ENCODE measurements around the gene KLRC4.

The KLRC4 gene

GRCh38 chr12:10361622-10362021, 47.9 kb downstream of the KLRC4 start:
- TF ChIP-seq REST (IDR thresholded peaks at IDR 0.05; ENCODE audit: insufficient read depth in 1 of 2, low read depth in 2 of 2, low read length in 2 of 2) (no peak), FOXP2 (optimal IDR thresholded peaks at IDR 0.05; ENCODE audit: borderline replicate concordance, extremely low read depth, extremely low read length, insufficient read depth) (no peak), POLR2AphosphoS5 (IDR thresholded peaks at IDR 0.05; ENCODE audit: low read depth, low read length) (no peak), SIN3A (IDR thresholded peaks at IDR 0.05; ENCODE audit: borderline replicate concordance, insufficient read depth, low read length) (no peak), TAF1 (IDR thresholded peaks at IDR 0.05; ENCODE audit: borderline replicate concordance, insufficient read depth, low read length) (no peak)

DNA sequence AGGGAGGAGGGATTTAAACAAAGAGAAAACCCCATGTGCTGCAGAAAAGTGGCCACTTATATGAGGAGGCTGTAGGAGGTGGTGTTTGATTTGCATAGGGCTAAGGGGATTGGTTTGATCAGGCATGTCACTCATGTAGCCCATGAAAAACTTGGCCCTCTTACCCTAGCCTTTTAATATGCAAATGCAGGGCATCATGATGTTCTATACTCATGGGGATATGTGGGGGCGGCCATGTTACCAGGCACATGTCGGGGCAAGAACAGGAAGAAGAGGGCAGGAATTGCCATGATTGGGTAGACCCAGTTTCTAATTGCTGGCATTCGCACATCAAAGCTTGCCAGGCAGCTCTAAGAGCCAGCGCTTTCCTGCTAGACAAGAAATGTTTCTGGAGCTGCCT, 48.5 kb downstream of the KLRC4 start:
- TF ChIP-seq FOXP2 (optimal IDR thresholded peaks at IDR 0.05; ENCODE audit: borderline replicate concordance, extremely low read depth, extremely low read length, insufficient read depth), result no peak
- TF ChIP-seq SIN3A (IDR thresholded peaks at IDR 0.05; ENCODE audit: borderline replicate concordance, insufficient read depth, low read length), result no peak
- TF ChIP-seq REST (IDR thresholded peaks at IDR 0.05; ENCODE audit: insufficient read depth in 1 of 2, low read depth in 2 of 2, low read length in 2 of 2), result no peak
- TF ChIP-seq TAF1 (IDR thresholded peaks at IDR 0.05; ENCODE audit: borderline replicate concordance, insufficient read depth, low read length), result no peak
- no peak for TF ChIP-seq POLR2AphosphoS5 (IDR thresholded peaks at IDR 0.05; ENCODE audit: low read depth, low read length)

DNA sequence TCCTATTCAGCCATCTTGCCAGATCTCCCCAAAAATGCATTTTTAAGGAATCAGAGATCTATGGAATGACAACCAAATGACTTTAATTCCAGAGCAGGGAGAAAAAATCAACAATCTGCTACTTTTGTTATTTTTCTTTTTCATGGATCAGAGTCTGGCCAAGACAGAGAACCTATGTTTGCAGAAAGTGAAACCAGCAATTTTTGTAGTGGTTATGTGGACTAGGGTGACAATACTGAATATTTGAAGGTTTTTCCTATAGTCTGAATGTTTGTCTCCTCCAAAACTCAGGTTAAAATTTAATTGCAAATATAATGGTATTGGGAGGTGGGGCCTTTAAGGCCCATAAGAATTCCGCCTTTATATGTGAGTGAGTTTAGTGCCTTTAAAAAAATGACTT, 50.6 kb downstream of the KLRC4 start:
- TF ChIP-seq TAF1 (IDR thresholded peaks at IDR 0.05; ENCODE audit: borderline replicate concordance, insufficient read depth, low read length) (no peak), SIN3A (IDR thresholded peaks at IDR 0.05; ENCODE audit: borderline replicate concordance, insufficient read depth, low read length) (no peak), POLR2AphosphoS5 (IDR thresholded peaks at IDR 0.05; ENCODE audit: low read depth, low read length) (no peak), REST (IDR thresholded peaks at IDR 0.05; ENCODE audit: insufficient read depth in 1 of 2, low read depth in 2 of 2, low read length in 2 of 2) (no peak), FOXP2 (optimal IDR thresholded peaks at IDR 0.05; ENCODE audit: borderline replicate concordance, extremely low read depth, extremely low read length, insufficient read depth) (no peak)

- TF ChIP-seq SIN3A (IDR thresholded peaks at IDR 0.05; ENCODE audit: borderline replicate concordance, insufficient read depth, low read length) (no peak), TAF1 (IDR thresholded peaks at IDR 0.05; ENCODE audit: borderline replicate concordance, insufficient read depth, low read length) (no peak), FOXP2 (optimal IDR thresholded peaks at IDR 0.05; ENCODE audit: borderline replicate concordance, extremely low read depth, extremely low read length, insufficient read depth) (no peak), POLR2AphosphoS5 (IDR thresholded peaks at IDR 0.05; ENCODE audit: low read depth, low read length) (no peak), REST (IDR thresholded peaks at IDR 0.05; ENCODE audit: insufficient read depth in 1 of 2, low read depth in 2 of 2, low read length in 2 of 2) (no peak)
Observed at GRCh38 chr12:10358131-10358530, 51.4 kb downstream of the KLRC4 start.

Measured in PFSK-1 (cell line).